Esophagus muscularis mucosa (tissue), 4 donors: ENCODE data around the gene PIK3R2. TPM values are rescaled to one million over a fixed set of nuclear protein-coding genes. Genes with fewer than 3 reads are reported as not detected.
"Not testable (repeated sequence)": the region's sequence is repeated elsewhere in the genome, so short reads cannot be mapped to it uniquely, and the experiment has no call there.

Experiments
- DNase-seq: peaks from one replicate; pipeline ENCODE4 v3.0.0-alpha.2; 2017; ENCODE audit errors: extremely low spot score
- H3K27ac ChIP-seq, 4 donors: fragments of 200-600 bp; sonication (generic); replicated peaks in 1 of 4; 1 replicate in 3 of 4; 2 replicates in 1 of 4; pipeline ENCODE4 v1.5.1; 2016 to 2019; ENCODE audit warnings: mild to moderate bottlenecking in 1 of 4
- H3K27me3 ChIP-seq, 4 donors: fragments of 200-600 bp; sonication (generic); one replicate each; pipeline versions ENCODE4 v1.5.1 to v1.6.0; 2016 to 2019
- H3K36me3 ChIP-seq, 4 donors: fragments of 200-600 bp; sonication (generic); one replicate each; pipeline ENCODE4 v1.5.1; 2016 to 2019
- H3K4me1 ChIP-seq, 4 donors: fragments of 200-600 bp; sonication (generic); one replicate each; pipeline ENCODE4 v1.5.1; 2016 to 2019
- H3K4me3 ChIP-seq, 4 donors: fragments of 200-600 bp; sonication (generic); 1 replicate in 2 of 4; 2 replicates in 2 of 4; pipeline ENCODE4 v1.5.1; 2016 to 2019; ENCODE audit warnings: mild to moderate bottlenecking in 4 of 4, moderate library complexity in 1 of 4
- H3K9me3 ChIP-seq, 4 donors: fragments of 200-600 bp; sonication (generic); 1 replicate in 3 of 4; 2 replicates in 1 of 4; pipeline ENCODE4 v1.5.1; 2016 to 2019
- EP300 ChIP-seq: sonication (generic); formaldehyde crosslinking; IDR thresholded peaks from one replicate; pipeline ENCODE4 v1.6.1; 2017; ENCODE audit warnings: antibody characterized with exemption
- POLR2A ChIP-seq: fragments of 450-650 bp; IDR thresholded peaks from one replicate; pipeline ENCODE4 v1.6.1; 2017; ENCODE audit warnings: antibody characterized with exemption, moderate library complexity, mild to moderate bottlenecking, low read depth
- POLR2AphosphoS5 ChIP-seq, 2 donors: sonication (generic); formaldehyde crosslinking; IDR thresholded peaks; one replicate each; pipeline ENCODE4 v1.6.1; 2017; ENCODE audit warnings: antibody characterized with exemption in 2 of 2
- WGBS: methylation state at CpG from one replicate; pipeline ENCODE4 v1.1.5; 2018; 5-methylcytosine and 5-hydroxymethylcytosine counted together
- intact Hi-C: fragments of 100-400 bp; cut with DNase I; formaldehyde crosslinking; loops from one replicate; pipeline ENCODE4 v1.15.1; 2023
- total RNA-seq, 4 donors: library from RNA; depleted of rRNA; stranded (reverse); fragments of >200 nt; gene quantifications; one replicate each; pipeline versions ENCODE4 v1.1.0 to v1.2.1, GENCODE V29; 2016
- TF ChIP-seq, protein P1 (sequence below), 3 experiments: fragments of 200-600 bp in 2 of 3; fragments of 450-650 bp in 1 of 3; sonication (generic) in 2 of 3; IDR thresholded peaks; one replicate each; pipeline ENCODE4 v1.5.1; 2017 to 2019; ENCODE audit warnings: antibody characterized with exemption in 3 of 3, mild to moderate bottlenecking in 2 of 3, moderate library complexity in 1 of 3

Gene PIK3R2
- total RNA-seq, 4 donors from 2014 or later, result 4.2 to 32.2 (median 19.4) TPM

DNA sequence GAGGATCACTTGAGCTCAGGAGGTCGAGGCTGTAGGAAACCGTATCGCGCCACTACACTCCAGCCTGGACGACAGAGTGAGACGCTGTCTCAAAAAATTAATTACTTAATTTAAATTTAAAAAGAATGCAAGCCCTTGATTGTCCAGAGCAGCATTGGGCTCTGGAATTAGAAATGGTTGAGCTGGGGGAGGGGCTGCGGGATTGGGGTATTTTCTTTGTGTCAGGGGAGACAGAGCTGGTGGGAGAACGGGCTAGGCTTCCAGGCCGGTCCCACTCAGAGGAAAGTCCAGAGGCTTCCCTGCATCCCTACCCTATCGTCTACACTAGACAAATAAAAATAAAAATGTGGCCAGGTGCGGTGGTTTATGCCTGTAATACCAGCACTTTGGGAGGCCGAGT lies 53.1 kb downstream of the PIK3R2 start:
- Histone ChIP-seq H3K36me3 (peaks cover 0 to 7% (median 0%) of the 10 kb centered on the region in 4 donors), H3K27ac (peak overlapping the region; percentile 92 to 98 (median 95)), H3K4me1 (peaks cover 20 to 41% (median 37%) of the 10 kb centered on the region in 4 donors), H3K9me3 (no peaks in the 10 kb centered on the region), H3K27me3 (peaks cover 0 to 12% (median 0%) of the 10 kb centered on the region in 4 donors), H3K4me3 (peak overlapping the region in 1 of 4 donors; percentile 73)
- DNase-seq, result no peak
- TF ChIP-seq, protein P1, sequence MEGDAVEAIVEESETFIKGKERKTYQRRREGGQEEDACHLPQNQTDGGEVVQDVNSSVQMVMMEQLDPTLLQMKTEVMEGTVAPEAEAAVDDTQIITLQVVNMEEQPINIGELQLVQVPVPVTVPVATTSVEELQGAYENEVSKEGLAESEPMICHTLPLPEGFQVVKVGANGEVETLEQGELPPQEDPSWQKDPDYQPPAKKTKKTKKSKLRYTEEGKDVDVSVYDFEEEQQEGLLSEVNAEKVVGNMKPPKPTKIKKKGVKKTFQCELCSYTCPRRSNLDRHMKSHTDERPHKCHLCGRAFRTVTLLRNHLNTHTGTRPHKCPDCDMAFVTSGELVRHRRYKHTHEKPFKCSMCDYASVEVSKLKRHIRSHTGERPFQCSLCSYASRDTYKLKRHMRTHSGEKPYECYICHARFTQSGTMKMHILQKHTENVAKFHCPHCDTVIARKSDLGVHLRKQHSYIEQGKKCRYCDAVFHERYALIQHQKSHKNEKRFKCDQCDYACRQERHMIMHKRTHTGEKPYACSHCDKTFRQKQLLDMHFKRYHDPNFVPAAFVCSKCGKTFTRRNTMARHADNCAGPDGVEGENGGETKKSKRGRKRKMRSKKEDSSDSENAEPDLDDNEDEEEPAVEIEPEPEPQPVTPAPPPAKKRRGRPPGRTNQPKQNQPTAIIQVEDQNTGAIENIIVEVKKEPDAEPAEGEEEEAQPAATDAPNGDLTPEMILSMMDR (IDR thresholded peaks at IDR 0.05), result no peak
- TF ChIP-seq EP300 (no peak), POLR2AphosphoS5 (IDR thresholded peaks at IDR 0.05) (no peak), POLR2A (no peak)
- intact Hi-C loops, result loop anchor here (10.0 kb wide), 1 partner anchor 119 kb away; the partner anchor contains the start of gene LSM4
- WGBS, result 83% methylated on average over 12 of the region's 12 CpGs

DNA sequence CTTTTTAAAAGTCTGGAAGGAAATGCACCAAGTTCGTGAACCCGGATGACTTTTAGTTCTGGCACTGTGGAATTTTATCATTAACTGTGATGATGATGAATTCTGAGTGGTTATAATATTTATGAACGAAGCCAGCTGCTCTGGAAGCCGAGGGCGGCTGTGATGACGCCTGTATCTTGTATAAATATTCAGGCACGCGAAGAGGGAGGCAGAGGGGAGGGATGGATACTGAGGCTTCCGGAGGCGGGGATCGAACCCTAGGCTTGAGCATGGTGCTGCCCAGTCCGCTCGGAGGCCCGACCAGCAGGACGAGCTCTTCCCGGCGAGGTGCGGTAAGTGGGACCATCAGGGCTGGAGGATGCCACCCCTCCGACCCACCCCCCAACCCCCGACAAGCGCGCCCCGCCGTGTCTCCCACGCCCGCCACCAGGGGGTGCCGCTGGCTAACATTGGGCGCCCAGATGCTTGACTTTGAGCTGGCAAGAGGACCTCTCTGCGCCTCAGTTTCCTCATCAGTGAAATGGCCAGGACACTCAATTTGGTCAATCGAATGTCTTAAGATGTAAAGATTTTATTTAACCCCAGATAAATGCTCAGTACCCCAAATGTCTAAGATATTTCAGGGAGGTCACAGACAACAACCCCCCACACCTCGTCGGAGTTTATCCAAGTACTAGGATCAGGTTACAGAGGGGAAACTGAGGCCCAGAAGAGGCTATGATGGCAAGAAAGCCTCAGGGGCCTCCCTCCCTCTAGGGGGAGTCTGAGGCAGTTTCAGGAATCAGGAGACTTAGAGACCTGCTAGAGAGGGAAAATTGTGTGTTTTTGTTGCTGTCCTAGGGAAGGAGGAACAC lies 55.4 kb downstream of the PIK3R2 start:
- DNase-seq, result no peak
- peak overlapping the region in 1 of 4 donors; percentile 21 for H3K4me3 ChIP-seq
- intact Hi-C loops, result loop anchor here (1.0 to 10.0 kb wide), 2 partner anchors 43 to 116 kb away; partner anchors contain the start of gene LSM4
- H3K4me1 ChIP-seq, result peaks cover 12 to 32% (median 24%) of the 10 kb centered on the region in 4 donors
- H3K27me3 ChIP-seq, result peaks cover 0 to 24% (median 0%) of the 10 kb centered on the region in 4 donors
- H3K36me3 ChIP-seq, result no peaks in the 10 kb centered on the region
- WGBS, result 16% methylated on average over 28 of the region's 32 CpGs
- TF ChIP-seq POLR2AphosphoS5 (IDR thresholded peaks at IDR 0.05), result peak in 1 of 2 donors; percentile 28
- TF ChIP-seq EP300, result no peak
- TF ChIP-seq, protein P1 (IDR thresholded peaks at IDR 0.05), result peak; percentile 37 to 81 (median 74)
- TF ChIP-seq POLR2A, result no peak
- H3K9me3 ChIP-seq, result no peaks in the 10 kb centered on the region
- peak overlapping the region; percentile 18 to 64 (median 42) for H3K27ac ChIP-seq

DNA sequence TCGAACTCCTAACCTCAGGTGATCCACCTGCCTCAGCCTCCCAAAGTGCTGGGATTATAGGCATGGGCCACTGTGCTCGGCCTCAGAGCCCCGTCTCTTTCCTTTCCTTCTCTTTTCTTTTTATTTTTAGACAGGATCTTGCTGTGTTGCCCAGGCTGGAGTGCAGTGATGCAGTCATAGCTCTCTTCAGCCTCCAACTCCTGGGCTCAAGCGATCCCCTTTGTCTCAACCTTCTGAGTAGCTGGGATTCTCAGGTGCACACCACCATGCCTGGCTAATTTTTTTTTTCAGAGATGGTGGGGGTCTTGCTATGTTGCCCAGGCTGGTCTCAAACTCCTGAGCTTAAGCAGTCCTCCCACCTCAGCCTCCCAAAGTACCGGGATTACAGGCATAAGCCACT lies 56.9 kb downstream of the PIK3R2 start:
- intact Hi-C loops, result loop anchor here (10.0 kb wide), 1 partner anchor 115 kb away; the partner anchor contains the start of gene LSM4
- H3K4me3 ChIP-seq, H3K36me3 ChIP-seq, DNase-seq, H3K9me3 ChIP-seq, H3K27ac ChIP-seq: not testable (repeated sequence)
- H3K27me3 ChIP-seq, result peaks cover 0 to 24% (median 0%) of the 10 kb centered on the region in 4 donors
- 88% methylated on average over 5 of the region's 5 CpGs for WGBS
- peaks cover 8 to 22% (median 19%) of the 10 kb centered on the region in 4 donors for H3K4me1 ChIP-seq

DNA sequence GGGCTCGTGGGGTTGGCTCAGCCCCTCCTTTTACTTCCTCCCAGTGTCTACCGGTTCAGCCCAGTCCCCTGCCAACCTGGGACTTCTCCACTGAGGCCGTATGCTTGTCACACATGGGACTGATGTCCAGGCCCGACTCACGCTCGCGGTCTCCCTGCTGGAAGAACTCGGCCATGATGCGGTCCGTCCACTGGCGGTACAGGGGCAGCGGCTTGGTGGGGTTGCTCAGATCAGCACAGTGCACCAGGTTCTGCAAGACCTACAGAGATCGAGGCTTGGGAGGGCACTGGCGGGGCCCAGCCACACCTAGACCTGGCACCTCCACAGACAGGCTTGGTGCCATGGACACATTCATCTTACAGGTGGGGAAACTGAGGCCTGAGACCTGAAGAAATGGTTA lies 58.7 kb downstream of the PIK3R2 start:
- Histone ChIP-seq H3K4me3 (no peak overlapping the region), H3K9me3 (no peaks in the 10 kb centered on the region), H3K27me3 (peaks cover 0 to 24% (median 0%) of the 10 kb centered on the region in 4 donors), H3K27ac (no peak overlapping the region), H3K36me3 (no peaks in the 10 kb centered on the region), H3K4me1 (peaks cover 0 to 9% (median 7%) of the 10 kb centered on the region in 4 donors)
- WGBS, result 92% methylated on average over 9 of the region's 14 CpGs
- intact Hi-C loops, result no loop called here
- TF ChIP-seq, protein P1 (IDR thresholded peaks at IDR 0.05), result no peak
- TF ChIP-seq POLR2AphosphoS5 (IDR thresholded peaks at IDR 0.05), result no peak
- no peak for TF ChIP-seq EP300
- TF ChIP-seq POLR2A, result no peak
- no peak for DNase-seq

DNA sequence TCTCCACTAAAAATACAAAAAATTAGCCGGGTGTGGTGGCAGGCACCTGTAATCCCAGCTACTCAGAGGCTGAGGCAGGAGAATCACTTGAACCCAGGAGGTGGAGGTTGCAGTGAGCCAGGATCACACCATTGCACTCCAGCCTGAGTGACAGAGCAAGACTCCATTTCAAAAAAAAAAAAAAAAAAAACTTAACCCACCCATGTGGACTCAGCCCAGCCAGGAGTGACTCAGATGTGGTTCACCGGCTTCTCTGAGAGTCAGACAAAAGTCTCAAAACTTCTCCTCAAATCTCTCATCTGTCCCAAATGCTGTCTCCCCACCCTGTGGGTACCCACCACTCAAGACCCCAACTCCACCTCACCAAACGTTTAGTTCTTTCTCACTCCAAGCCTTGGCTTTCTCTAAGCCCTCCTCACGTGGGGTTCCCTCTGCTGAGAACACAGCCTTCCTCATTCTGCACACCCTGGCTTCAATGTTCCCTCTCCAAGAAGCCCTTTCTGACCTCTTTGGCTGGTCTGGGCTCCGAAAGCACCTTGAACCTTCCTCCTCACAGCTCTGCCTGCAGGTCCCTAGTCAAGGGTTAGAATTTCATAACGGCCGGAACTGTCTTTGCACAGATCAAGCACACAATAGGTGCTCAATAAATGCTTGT lies 61.9 kb downstream of the PIK3R2 start:
- Histone ChIP-seq H3K4me1 (no peaks in the 10 kb centered on the region), H3K27ac (no peak overlapping the region), H3K36me3 (no peaks in the 10 kb centered on the region), H3K27me3 (peaks cover 0 to 14% (median 0%) of the 10 kb centered on the region in 4 donors), H3K4me3 (no peak overlapping the region), H3K9me3 (no peaks in the 10 kb centered on the region)
- intact Hi-C loops, result no loop called here
- TF ChIP-seq, protein P1 (IDR thresholded peaks at IDR 0.05), result no peak
- no peak for TF ChIP-seq POLR2AphosphoS5 (IDR thresholded peaks at IDR 0.05)
- TF ChIP-seq POLR2A, result no peak
- no peak for TF ChIP-seq EP300
- 70% methylated on average over 7 of the region's 7 CpGs for WGBS
- DNase-seq, result no peak
